Nephron progenitor cell (in vitro differentiated cells): Measurements from ENCODE around the gene DOK3.
A peak's percentile ranks its signal among the peaks of the same experiment; 100 is the strongest.

ENCODE experiments used
- DNase-seq: peaks from one replicate; pipeline ENCODE4 v3.0.0; 2021
- H3K27ac Mint-ChIP-seq: 2 replicates; pipeline ENCODE4 v1.8.0; 2021; ENCODE audit warnings: mild to moderate bottlenecking, moderate library complexity, mixed read lengths
- H3K27me3 Mint-ChIP-seq: 2 replicates; pipeline ENCODE4 v1.8.0; 2021; ENCODE audit warnings: mild to moderate bottlenecking, low read depth, mixed read lengths; ENCODE audit not compliant: poor library complexity
- H3K36me3 Mint-ChIP-seq: 2 replicates; pipeline ENCODE4 v1.8.0; 2021; ENCODE audit warnings: low read depth, mixed read lengths
- H3K4me1 Mint-ChIP-seq: 2 replicates; pipeline ENCODE4 v1.8.0; 2021; ENCODE audit warnings: mixed read lengths
- H3K4me3 Mint-ChIP-seq: 2 replicates; pipeline ENCODE4 v1.8.0; 2021; ENCODE audit warnings: mild to moderate bottlenecking, moderate library complexity, mixed read lengths
- H3K9me3 Mint-ChIP-seq: 2 replicates; pipeline ENCODE4 v1.8.0; 2021; ENCODE audit warnings: mild to moderate bottlenecking, moderate library complexity, mixed read lengths
- CTCF ChIP-seq: fragments of 200-600 bp; sonication (generic); IDR thresholded peaks from 2 replicates; pipeline ENCODE4 v1.5.0; 2021; ENCODE audit warnings: antibody characterized with exemption

Gene DOK3

GRCh38 chr5:177491983-177492746, 17.5 kb downstream of the DOK3 start:
- TF ChIP-seq CTCF: no peak
- no peak overlapping the region for H3K4me3 Mint-ChIP-seq
- no peak for DNase-seq
- no peaks in the 10 kb centered on the region for H3K27me3 Mint-ChIP-seq
- peaks cover 22% of the 10 kb centered on the region for H3K36me3 Mint-ChIP-seq
- H3K4me1 Mint-ChIP-seq: peaks cover 48% of the 10 kb centered on the region
- peak overlapping the region; percentile 68 for H3K27ac Mint-ChIP-seq
- H3K9me3 Mint-ChIP-seq: no peaks in the 10 kb centered on the region

DNA sequence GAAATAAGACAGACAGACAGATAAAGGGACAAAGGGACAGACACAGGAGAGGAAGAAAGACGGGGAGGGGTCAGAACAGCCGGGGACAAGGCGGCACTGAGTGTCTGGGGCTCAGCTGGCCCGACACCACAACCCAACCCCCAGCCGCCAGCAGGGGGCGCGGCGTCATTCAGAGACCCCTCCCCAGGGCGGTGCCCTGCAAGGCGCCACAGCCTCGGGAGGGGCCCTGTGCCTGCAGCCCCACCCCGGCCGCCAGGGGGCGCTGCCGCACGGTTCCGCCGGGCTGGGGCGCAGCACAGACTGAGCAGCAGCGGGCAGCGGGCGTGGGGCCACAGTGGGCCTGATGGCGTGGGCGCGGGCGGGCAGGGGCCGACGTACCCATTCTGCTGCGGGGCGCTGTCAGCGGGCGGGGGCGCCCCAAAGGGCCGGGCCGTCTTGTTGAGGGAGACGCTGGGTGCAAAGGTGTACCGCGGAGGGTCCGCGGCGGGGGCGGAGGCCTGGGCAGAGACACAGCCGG, 18.1 kb downstream of the DOK3 start:
- peaks cover 26% of the 10 kb centered on the region for H3K36me3 Mint-ChIP-seq
- H3K27me3 Mint-ChIP-seq: no peaks in the 10 kb centered on the region
- H3K27ac Mint-ChIP-seq: no peak overlapping the region
- no peaks in the 10 kb centered on the region for H3K9me3 Mint-ChIP-seq
- peak; percentile 97 for TF ChIP-seq CTCF
- H3K4me3 Mint-ChIP-seq: no peak overlapping the region
- peaks cover 48% of the 10 kb centered on the region for H3K4me1 Mint-ChIP-seq
- DNase-seq: peak; percentile 95

DNA sequence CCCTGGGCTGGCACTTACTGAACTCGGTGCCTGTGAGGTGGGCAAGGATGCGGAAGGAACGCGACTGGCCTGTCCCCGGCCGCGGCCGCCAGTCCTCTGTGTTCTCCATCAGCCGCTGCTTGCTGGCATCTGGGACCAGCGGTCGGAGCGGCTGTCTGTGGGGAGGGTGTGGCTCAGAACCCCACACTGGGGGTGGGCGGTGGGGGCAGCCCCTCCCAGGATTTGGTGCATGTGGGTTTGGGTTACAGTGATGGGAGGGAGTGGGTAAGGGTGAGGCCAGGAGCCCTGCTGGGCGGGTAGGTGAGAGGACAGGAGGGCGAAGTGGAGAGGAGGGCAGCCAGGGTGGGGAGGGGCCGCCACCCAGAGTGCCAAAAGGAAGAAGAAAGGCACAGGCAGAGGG, 18.6 kb downstream of the DOK3 start:
- DNase-seq: no peak
- no peaks in the 10 kb centered on the region for H3K9me3 Mint-ChIP-seq
- no peak for TF ChIP-seq CTCF
- H3K4me3 Mint-ChIP-seq: no peak overlapping the region
- H3K27me3 Mint-ChIP-seq: no peaks in the 10 kb centered on the region
- H3K27ac Mint-ChIP-seq: no peak overlapping the region
- H3K36me3 Mint-ChIP-seq: peaks cover 26% of the 10 kb centered on the region
- H3K4me1 Mint-ChIP-seq: peaks cover 45% of the 10 kb centered on the region

DNA sequence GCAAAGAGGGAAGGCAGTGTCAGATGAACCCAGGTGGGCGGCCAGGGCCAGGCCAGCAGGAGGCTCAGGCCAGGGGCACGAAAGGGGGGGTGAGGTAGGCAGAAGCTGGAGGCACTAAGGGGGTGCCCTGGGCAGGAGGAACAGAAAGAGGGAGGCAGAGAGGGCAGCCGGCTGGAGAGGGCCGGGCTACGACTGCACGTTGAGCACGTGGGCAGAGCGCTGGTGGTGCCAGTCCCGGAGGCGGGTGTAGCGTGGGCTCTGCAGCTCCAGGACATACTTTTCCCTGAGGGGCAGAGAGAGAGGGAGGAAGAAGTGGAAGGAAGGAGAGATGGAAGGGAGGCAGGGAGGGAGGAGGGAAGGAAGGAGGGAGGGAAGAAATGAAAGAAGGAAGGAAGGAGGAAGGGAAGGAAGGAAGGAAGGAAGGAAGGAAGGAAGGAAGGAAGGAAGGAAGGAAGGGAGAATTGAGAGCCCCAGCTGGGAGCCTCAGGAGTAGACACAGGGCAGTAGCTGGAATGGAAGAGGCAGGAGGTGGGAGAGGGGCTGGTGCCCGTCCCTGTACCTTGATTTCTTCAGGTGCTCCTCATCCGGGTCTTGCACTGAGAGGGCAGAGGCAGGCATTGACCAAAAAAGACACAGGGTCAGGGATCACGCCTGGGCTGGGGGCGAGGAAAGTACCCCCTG, 19.2 kb downstream of the DOK3 start:
- Mint-ChIP-seq H3K27me3 (no peaks in the 10 kb centered on the region), H3K4me1 (peaks cover 41% of the 10 kb centered on the region), H3K27ac (no peak overlapping the region), H3K36me3 (peaks cover 26% of the 10 kb centered on the region), H3K4me3 (no peak overlapping the region), H3K9me3 (no peaks in the 10 kb centered on the region)
- no peak for TF ChIP-seq CTCF
- no peak for DNase-seq

- H3K27ac Mint-ChIP-seq: no peak overlapping the region
- peaks cover 42% of the 10 kb centered on the region for H3K4me1 Mint-ChIP-seq
- no peaks in the 10 kb centered on the region for H3K9me3 Mint-ChIP-seq
- H3K36me3 Mint-ChIP-seq: peaks cover 35% of the 10 kb centered on the region
- H3K4me3 Mint-ChIP-seq: no peak overlapping the region
- TF ChIP-seq CTCF: no peak
- DNase-seq: no peak
- no peaks in the 10 kb centered on the region for H3K27me3 Mint-ChIP-seq
Observed at GRCh38 chr5:177489119-177489716, 20.4 kb downstream of the DOK3 start.
